KMS-11 (cell line): ENCODE data around the gene C22orf15.

Experiments
- H2AFZ ChIP-seq: fragments of 200-600 bp; sonication (generic); 2 replicates; pipeline ENCODE4 v1.6.1; 2016; ENCODE audit warnings: antibody characterized with exemption, mixed run types, low read depth
- H3K27ac ChIP-seq: fragments of 200-600 bp; sonication (generic); 2 replicates; pipeline ENCODE4 v1.6.1; 2016; ENCODE audit warnings: mild to moderate bottlenecking, mixed run types
- H3K27me3 ChIP-seq: fragments of 200-600 bp; sonication (generic); 2 replicates; pipeline ENCODE4 v1.6.1; 2017; ENCODE audit warnings: mild to moderate bottlenecking, low read depth, mixed run types, moderate library complexity; ENCODE audit not compliant: insufficient read depth
- H3K36me3 ChIP-seq: fragments of 200-600 bp; sonication (generic); 2 replicates; pipeline ENCODE4 v1.6.1; 2017; ENCODE audit warnings: mild to moderate bottlenecking, mixed run types; ENCODE audit not compliant: insufficient read depth
- H3K4me1 ChIP-seq: fragments of 200-600 bp; sonication (generic); 2 replicates; pipeline ENCODE4 v1.6.1; 2016; ENCODE audit warnings: mild to moderate bottlenecking, low read depth, mixed run types; ENCODE audit not compliant: poor library complexity, severe bottlenecking
- H3K4me2 ChIP-seq: fragments of 200-600 bp; sonication (generic); 2 replicates; pipeline ENCODE4 v1.7.0; 2016; ENCODE audit warnings: mild to moderate bottlenecking, mixed run types
- H3K4me3 ChIP-seq: fragments of 200-600 bp; sonication (generic); IDR thresholded peaks from 2 replicates; pipeline ENCODE4 v1.6.1; 2017; ENCODE audit warnings: low read depth, low read length, mixed read lengths; ENCODE audit not compliant: insufficient read depth
- H3K79me2 ChIP-seq: fragments of 200-600 bp; sonication (generic); 2 replicates; pipeline ENCODE4 v1.6.1; 2016; ENCODE audit warnings: low read depth, mixed run types; ENCODE audit not compliant: insufficient read depth
- H3K9ac ChIP-seq: fragments of 200-600 bp; sonication (generic); 2 replicates; pipeline ENCODE4 v1.6.1; 2016; ENCODE audit warnings: mild to moderate bottlenecking, mixed run types
- H4K20me1 ChIP-seq: fragments of 200-600 bp; sonication (generic); 2 replicates; pipeline ENCODE4 v1.6.1; 2016; ENCODE audit warnings: mild to moderate bottlenecking, mixed run types; ENCODE audit not compliant: insufficient read depth
- TF ChIP-seq, protein P1 (sequence below): fragments of 200-600 bp; sonication (generic); conservative IDR thresholded peaks from 2 replicates; pipeline ENCODE4 v1.6.1; 2017; ENCODE audit warnings: low read depth, mild to moderate bottlenecking, antibody characterized with exemption, low read length, moderate library complexity, mixed read lengths

C22orf15 gene

GRCh38 chr22:23786261-23786710 lies 23.5 kb downstream of the C22orf15 start:
- H3K4me1 ChIP-seq, result peaks cover 50% of the 10 kb centered on the region
- no peak overlapping the region for H3K4me3 ChIP-seq
- no peaks in the 10 kb centered on the region for H3K27me3 ChIP-seq
- peak overlapping the region; percentile 98 for H3K4me2 ChIP-seq
- TF ChIP-seq, protein P1, sequence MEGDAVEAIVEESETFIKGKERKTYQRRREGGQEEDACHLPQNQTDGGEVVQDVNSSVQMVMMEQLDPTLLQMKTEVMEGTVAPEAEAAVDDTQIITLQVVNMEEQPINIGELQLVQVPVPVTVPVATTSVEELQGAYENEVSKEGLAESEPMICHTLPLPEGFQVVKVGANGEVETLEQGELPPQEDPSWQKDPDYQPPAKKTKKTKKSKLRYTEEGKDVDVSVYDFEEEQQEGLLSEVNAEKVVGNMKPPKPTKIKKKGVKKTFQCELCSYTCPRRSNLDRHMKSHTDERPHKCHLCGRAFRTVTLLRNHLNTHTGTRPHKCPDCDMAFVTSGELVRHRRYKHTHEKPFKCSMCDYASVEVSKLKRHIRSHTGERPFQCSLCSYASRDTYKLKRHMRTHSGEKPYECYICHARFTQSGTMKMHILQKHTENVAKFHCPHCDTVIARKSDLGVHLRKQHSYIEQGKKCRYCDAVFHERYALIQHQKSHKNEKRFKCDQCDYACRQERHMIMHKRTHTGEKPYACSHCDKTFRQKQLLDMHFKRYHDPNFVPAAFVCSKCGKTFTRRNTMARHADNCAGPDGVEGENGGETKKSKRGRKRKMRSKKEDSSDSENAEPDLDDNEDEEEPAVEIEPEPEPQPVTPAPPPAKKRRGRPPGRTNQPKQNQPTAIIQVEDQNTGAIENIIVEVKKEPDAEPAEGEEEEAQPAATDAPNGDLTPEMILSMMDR, result no peak
- peaks cover 21% of the 10 kb centered on the region for H4K20me1 ChIP-seq
- H3K36me3 ChIP-seq, result no peaks in the 10 kb centered on the region
- H3K27ac ChIP-seq, result peak overlapping the region; percentile 98
- peaks cover 41% of the 10 kb centered on the region for H3K79me2 ChIP-seq
- peak overlapping the region; percentile 75 for H2AFZ ChIP-seq
- H3K9ac ChIP-seq, result peak overlapping the region; percentile 96

- TF ChIP-seq, protein P1, result no peak
Observed at GRCh38 chr22:23786752-23787599, 24.2 kb downstream of the C22orf15 start, which contains the start of gene SMARCB1. Gene SMARCB1, plus strand, starts transcription at chr22:23786966. Its CDS starts 204 bp downstream, at chr22:23787170.

GRCh38 chr22:23787600-23787896 lies 24.8 kb downstream of the C22orf15 start:
- H3K4me1 ChIP-seq, result peaks cover 50% of the 10 kb centered on the region
- peaks cover 21% of the 10 kb centered on the region for H4K20me1 ChIP-seq
- peak overlapping the region; percentile 98; the same call in 1 of the 2 replicates for H3K27ac ChIP-seq
- peak overlapping the region; percentile 97 for H3K4me2 ChIP-seq
- H3K9ac ChIP-seq, result peak overlapping the region; percentile 96; the same call in 1 of the 2 replicates
- peak overlapping the region; percentile 61 for H3K4me3 ChIP-seq
- TF ChIP-seq, protein P1, result no peak
- H2AFZ ChIP-seq, result 0 out of 2 replicates have a peak overlapping the region, but pooled peaks have one; percentile 14
- H3K27me3 ChIP-seq, result no peaks in the 10 kb centered on the region
- peaks cover 52% of the 10 kb centered on the region for H3K79me2 ChIP-seq
- H3K36me3 ChIP-seq, result no peaks in the 10 kb centered on the region

More at GRCh38 chr22:23786752-23787599, 24.2 kb downstream of the C22orf15 start, which contains the start of gene SMARCB1:
- Histone ChIP-seq H3K27ac (peak within 1 kb of the TSS; percentile 98), H3K9ac (peak within 1 kb of the TSS; percentile 96), H3K27me3 (no peaks in the 10 kb centered on the region), H3K36me3 (no peaks in the 10 kb centered on the region), H4K20me1 (peaks cover 21% of the 10 kb centered on the region), H3K4me1 (peaks cover 50% of the 10 kb centered on the region), H3K4me3 (peak within 1 kb of the TSS; percentile 61), H3K4me2 (peak within 1 kb of the TSS; percentile 98), H2AFZ (peak within 1 kb of the TSS; percentile 75), H3K79me2 (peaks cover 47% of the 10 kb centered on the region)

DNA sequence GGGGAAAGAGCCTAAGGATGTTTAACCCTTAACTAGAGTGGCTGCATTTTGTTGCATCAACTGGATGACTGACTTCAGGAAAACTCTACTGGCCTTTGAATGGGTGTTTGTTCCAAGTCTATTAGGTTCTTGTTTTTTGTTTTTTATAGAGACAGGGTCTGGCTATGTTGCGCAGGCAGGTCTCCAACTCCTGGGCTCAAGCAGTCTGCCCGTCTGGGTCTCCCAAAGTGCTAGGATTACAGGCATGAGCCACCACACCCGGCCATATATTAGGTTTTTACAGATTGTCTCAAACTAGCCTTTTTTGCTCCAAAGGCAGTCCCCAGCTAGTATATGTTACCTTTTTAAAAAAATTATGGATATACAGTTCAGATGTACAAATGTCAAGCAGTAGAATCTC lies 25.1 kb downstream of the C22orf15 start:
- H3K27ac ChIP-seq, result peak overlapping the region; percentile 98; the same call in 1 of the 2 replicates

More for the DNA sequence above, 25.1 kb downstream of the C22orf15 start:
- peak overlapping the region; percentile 61 for H3K4me3 ChIP-seq
- no peaks in the 10 kb centered on the region for H3K27me3 ChIP-seq
- H3K4me2 ChIP-seq, result peak overlapping the region; percentile 97
- no peaks in the 10 kb centered on the region for H3K36me3 ChIP-seq
- H3K9ac ChIP-seq, result peak overlapping the region; percentile 96; the same call in 1 of the 2 replicates
- peaks cover 52% of the 10 kb centered on the region for H3K79me2 ChIP-seq
- H4K20me1 ChIP-seq, result peaks cover 21% of the 10 kb centered on the region
- peaks cover 50% of the 10 kb centered on the region for H3K4me1 ChIP-seq
- TF ChIP-seq, protein P1, result no peak
- no peak overlapping the region for H2AFZ ChIP-seq
